Ascending aorta (tissue), 2 donors: Measurements from ENCODE around the gene DCDC2. TPM values are rescaled to one million over a fixed set of nuclear protein-coding genes. Genes with fewer than 3 reads are reported as not detected.
A peak's percentile ranks its signal among the peaks of the same experiment; 100 is the strongest.

Experiments used
- DNase-seq, 2 donors: peaks; one replicate each; pipeline ENCODE4 v3.0.0-alpha.2; 2019; ENCODE audit warnings: low spot score in 2 of 2
- H3K27ac ChIP-seq, 2 donors: fragments of 200-600 bp; sonication (generic); one replicate each; pipeline ENCODE4 v1.5.1; 2016 to 2017; ENCODE audit warnings: mild to moderate bottlenecking in 1 of 2
- H3K27me3 ChIP-seq: fragments of 200-600 bp; sonication (generic); one replicate; pipeline ENCODE4 v1.5.1; 2017
- H3K36me3 ChIP-seq, 2 donors: fragments of 200-600 bp; sonication (generic); one replicate each; pipeline ENCODE4 v1.5.1; 2016
- H3K4me1 ChIP-seq, 2 donors: fragments of 200-600 bp; sonication (generic); one replicate each; pipeline ENCODE4 v1.5.1; 2016 to 2017; ENCODE audit warnings: mild to moderate bottlenecking in 1 of 2
- H3K4me3 ChIP-seq, 2 donors: fragments of 200-600 bp; sonication (generic); one replicate each; pipeline ENCODE4 v1.5.1; 2016 to 2017; ENCODE audit warnings: mild to moderate bottlenecking in 1 of 2
- H3K9me3 ChIP-seq, 2 donors: fragments of 200-600 bp; sonication (generic); one replicate each; pipeline ENCODE4 v1.5.1; 2016
- intact Hi-C: fragments of 100-400 bp; cut with DNase I; formaldehyde crosslinking; loops from one replicate; pipeline ENCODE4 v1.15.1; 2023
- total RNA-seq: library from RNA; depleted of rRNA; stranded (reverse); fragments of >200 nt; gene quantifications from one replicate; pipeline ENCODE4 v1.1.0, GENCODE V29; 2016
- TF ChIP-seq, protein P1 (sequence below), 3 experiments: fragments of 200-600 bp in 2 of 3; fragments of 450-650 bp in 1 of 3; sonication (generic) in 2 of 3; IDR thresholded peaks; one replicate each; pipeline ENCODE4 v1.5.1; 2016 to 2019; ENCODE audit warnings: antibody characterized with exemption in 3 of 3, mild to moderate bottlenecking in 1 of 3, moderate library complexity in 1 of 3

The DCDC2 gene
- total RNA-seq, 1 donor from 2014 or later, result not detected

DNA sequence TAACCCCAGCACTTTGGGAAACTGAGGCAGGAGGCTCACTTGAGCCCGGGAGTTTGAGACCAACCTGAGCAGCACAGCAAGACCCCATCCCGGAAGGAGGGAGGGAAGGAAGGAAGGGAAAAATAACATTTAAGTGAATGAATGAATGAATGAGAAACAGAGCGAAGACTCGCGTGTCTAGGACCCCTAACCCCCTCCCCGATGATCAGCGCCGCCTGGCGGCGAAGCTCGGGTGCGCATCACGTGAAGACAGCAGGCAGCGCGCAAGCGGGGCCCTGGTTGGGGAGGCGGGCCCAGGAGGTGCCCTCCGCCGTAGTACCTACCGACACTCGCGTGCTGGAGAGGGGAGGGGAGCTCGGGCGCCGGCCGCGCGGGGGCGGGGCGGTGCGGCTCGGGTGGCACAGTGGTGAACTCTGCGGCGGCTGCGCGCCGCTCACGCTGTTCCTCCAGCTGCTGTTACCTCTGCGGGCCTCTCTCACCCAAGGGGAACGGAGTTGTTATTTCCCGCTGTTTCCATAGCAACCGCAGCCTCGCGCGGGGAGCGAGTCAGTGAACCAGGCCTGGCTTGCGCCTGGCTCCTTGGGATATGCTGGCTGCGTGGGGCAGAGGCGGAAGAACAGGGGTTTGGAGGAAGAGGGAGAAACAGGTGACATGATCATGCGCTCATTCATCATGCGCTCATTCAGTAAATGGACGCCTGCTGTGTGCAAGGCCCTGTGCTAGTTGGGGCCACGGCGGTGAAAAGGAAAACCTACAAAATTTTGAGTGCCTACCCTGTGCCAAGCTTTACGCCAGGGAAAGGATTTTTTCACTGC, 2.0 kb upstream of the DCDC2 start:
- intact Hi-C loops, result no loop called here
- H3K27me3 ChIP-seq, result no peaks in the 10 kb centered on the region
- peak overlapping the region; percentile 54 to 63 for H3K4me3 ChIP-seq
- TF ChIP-seq, protein P1, sequence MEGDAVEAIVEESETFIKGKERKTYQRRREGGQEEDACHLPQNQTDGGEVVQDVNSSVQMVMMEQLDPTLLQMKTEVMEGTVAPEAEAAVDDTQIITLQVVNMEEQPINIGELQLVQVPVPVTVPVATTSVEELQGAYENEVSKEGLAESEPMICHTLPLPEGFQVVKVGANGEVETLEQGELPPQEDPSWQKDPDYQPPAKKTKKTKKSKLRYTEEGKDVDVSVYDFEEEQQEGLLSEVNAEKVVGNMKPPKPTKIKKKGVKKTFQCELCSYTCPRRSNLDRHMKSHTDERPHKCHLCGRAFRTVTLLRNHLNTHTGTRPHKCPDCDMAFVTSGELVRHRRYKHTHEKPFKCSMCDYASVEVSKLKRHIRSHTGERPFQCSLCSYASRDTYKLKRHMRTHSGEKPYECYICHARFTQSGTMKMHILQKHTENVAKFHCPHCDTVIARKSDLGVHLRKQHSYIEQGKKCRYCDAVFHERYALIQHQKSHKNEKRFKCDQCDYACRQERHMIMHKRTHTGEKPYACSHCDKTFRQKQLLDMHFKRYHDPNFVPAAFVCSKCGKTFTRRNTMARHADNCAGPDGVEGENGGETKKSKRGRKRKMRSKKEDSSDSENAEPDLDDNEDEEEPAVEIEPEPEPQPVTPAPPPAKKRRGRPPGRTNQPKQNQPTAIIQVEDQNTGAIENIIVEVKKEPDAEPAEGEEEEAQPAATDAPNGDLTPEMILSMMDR (IDR thresholded peaks at IDR 0.05), result peak; percentile 9 to 73 (median 62)
- no peaks in the 10 kb centered on the region for H3K9me3 ChIP-seq
- peak; percentile 27 to 74 for DNase-seq
- no peaks in the 10 kb centered on the region for H3K36me3 ChIP-seq
- H3K27ac ChIP-seq, result no peak overlapping the region
- H3K4me1 ChIP-seq, result peaks cover 0 to 13% of the 10 kb centered on the region in 2 donors

DNA sequence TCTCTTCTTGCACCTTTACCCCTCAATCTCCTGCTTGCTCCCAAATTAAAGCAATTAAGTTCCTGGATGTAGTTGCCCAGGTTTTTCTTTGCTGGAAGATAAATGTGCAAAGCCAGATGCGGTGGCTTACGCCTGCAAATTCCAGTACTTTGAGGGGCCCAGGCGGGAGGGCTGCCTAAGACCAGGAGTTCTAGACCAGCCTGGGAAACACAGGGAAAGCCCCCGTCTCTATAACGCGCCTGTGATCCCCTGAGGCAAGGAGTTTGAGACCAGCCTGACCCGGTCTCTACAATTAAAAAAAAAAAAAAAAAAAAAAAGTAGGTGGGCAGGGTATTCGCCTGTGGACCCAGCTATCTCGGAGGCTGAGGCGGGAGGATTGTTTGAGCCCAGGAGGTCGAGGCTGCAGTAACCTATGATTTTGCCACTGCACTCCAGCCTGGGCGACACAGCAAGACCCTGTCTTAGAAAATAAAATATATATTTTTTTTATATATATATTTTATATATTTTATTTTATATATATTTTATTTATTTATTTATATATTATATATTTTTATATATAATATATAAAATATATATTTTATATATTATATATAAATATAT, 461 bp upstream of the DCDC2 start:
- DNase-seq, result no peak
- Histone ChIP-seq H3K27me3 (no peaks in the 10 kb centered on the region), H3K27ac (no peak overlapping the region), H3K4me1 (peaks cover 0 to 13% of the 10 kb centered on the region in 2 donors), H3K36me3 (no peaks in the 10 kb centered on the region), H3K9me3 (no peaks in the 10 kb centered on the region), H3K4me3 (peak overlapping the region; percentile 54 to 58)
- TF ChIP-seq, protein P1 (IDR thresholded peaks at IDR 0.05), result no peak
- intact Hi-C loops, result no loop called here

DNA sequence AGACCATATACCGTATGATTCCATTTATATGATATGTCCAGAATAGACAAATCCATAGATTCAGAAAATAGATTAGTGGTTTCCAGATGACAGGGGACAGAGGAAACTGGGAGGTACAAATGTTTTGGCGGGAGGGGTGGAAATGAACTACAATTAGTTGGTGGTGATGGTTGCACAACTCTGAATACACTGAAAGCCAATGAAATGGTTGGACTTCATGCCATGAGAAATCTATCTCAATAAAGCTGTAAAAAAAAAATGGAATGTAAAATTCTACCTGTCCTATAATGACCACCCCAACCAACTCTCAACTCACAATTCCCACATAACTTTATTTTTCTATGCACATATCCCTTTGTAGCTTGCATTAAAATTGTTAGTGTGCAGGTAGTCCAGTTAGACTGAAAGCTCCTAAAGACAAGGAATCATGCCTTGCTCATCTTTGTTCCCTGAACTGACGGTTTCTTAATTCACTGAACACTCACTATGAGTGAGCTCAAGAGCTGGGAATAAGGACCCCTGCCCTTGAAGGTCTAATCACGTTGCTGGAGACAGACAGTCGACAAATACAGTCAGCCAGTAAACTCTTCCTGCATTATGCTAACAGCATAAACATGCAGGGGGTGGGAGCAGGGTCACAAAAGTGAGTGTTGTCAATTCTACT, 1.4 kb downstream of the DCDC2 start:
- H3K4me1 ChIP-seq, result peaks cover 0 to 13% of the 10 kb centered on the region in 2 donors
- intact Hi-C loops, result no loop called here
- no peaks in the 10 kb centered on the region for H3K9me3 ChIP-seq
- H3K4me3 ChIP-seq, result no peak overlapping the region
- no peak for DNase-seq
- H3K27me3 ChIP-seq, result no peaks in the 10 kb centered on the region
- H3K27ac ChIP-seq, result no peak overlapping the region
- H3K36me3 ChIP-seq, result no peaks in the 10 kb centered on the region
- TF ChIP-seq, protein P1 (IDR thresholded peaks at IDR 0.05), result no peak

DNA sequence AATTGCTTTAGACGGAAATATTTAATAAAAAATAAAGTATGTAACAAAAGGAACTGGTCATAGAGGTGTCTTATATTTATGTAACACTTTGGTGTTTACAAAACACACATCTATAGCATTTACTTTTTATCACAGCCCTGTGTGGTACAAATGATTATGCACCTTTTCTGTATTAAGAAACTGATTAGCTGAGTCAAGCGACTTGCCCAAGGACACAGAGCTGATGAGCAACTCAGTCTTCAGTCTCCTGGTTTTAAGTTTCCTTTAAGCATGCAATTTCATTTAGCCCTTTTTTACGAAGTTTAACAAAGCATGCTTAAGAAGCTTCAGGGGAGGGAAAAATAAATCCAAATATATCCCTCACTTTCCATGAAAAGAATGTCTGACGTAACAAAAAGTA, 2.5 kb downstream of the DCDC2 start:
- H3K4me1 ChIP-seq, result peaks cover 0 to 12% of the 10 kb centered on the region in 2 donors
- DNase-seq, result no peak
- H3K9me3 ChIP-seq, result no peaks in the 10 kb centered on the region
- no peaks in the 10 kb centered on the region for H3K27me3 ChIP-seq
- intact Hi-C loops, result no loop called here
- TF ChIP-seq, protein P1 (IDR thresholded peaks at IDR 0.05), result no peak
- no peak overlapping the region for H3K4me3 ChIP-seq
- no peak overlapping the region for H3K27ac ChIP-seq
- no peaks in the 10 kb centered on the region for H3K36me3 ChIP-seq

DNA sequence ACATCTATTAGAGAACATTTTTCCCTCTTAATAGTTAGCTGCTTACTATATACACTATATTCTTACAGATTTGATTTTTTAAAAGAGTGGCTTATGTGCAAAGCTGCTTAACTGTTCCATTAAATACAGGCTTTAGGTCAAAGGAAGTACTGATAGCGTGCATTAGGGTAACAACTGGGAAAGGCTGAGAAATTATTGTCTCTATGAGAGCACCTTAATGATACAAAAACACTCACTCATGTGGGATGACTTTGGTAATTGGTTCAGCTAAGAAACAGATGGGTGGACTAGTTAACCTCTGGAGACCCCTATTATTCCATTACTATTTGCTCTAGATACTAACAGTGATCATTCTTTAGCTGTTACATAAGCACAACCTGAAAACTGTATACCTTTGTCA, 4.0 kb downstream of the DCDC2 start:
- no peak overlapping the region for H3K27ac ChIP-seq
- intact Hi-C loops, result no loop called here
- H3K4me1 ChIP-seq, result peaks cover 0 to 5% of the 10 kb centered on the region in 2 donors
- H3K9me3 ChIP-seq, result no peaks in the 10 kb centered on the region
- H3K27me3 ChIP-seq, result no peaks in the 10 kb centered on the region
- no peak overlapping the region for H3K4me3 ChIP-seq
- DNase-seq, result no peak
- TF ChIP-seq, protein P1 (IDR thresholded peaks at IDR 0.05), result no peak
- H3K36me3 ChIP-seq, result no peaks in the 10 kb centered on the region
